Activated CD4-positive, CD25-positive, alpha-beta regulatory T cell treated with anti-CD3 and anti-CD28 coated beads, Interleukin-2, amount 50 U/mL, for 16 hours (primary cell): Measurements from ENCODE around the gene FOXP1.

ENCODE experiments used
- DNase-seq: peaks from one replicate; pipeline ENCODE4 v3.0.0-alpha.2; 2020; ENCODE audit warnings: low read depth, low spot score

The FOXP1 gene

DNA sequence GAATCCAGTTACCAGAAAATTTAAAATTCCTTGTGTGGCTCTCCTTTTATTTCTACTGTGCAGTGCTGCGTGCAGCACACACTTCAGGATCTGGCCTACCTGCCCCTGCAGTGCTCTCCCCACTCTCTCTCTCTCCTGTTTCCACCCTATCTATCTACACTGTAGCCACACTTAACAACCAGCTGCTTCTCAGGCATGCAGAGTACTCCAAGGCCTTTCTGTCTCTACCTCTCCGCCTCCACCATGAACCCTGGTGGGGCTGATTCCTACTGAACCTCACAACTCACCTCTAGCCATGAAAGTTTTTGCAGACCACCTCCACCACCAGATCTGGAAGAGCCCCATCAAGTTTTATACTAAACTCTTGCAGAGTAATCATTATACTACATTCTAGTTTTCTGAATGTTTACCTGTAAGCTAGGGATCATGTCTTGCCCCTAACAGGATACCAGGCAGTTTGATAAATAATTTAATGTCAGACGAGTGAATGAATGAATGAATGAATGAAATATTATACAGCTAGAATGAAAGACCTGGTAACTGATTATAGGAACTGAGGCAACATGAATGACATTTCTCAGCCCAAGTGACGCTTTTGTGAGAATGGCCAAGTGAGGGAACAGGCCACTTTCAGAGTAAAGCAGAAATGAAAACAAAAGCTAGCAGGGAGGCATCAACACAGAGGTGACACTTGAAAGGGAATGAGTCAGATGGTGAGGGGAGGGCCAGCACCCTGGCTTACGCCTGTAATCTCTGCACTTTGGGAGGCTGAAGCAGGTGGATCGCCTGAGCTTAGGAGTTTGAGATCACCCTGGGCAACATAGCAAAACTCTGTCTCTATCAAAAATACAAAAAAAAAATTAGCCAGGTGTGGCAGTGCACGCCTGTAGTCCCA is 363.5 kb downstream of the FOXP1 start:
- peak; percentile 11 for DNase-seq

DNA sequence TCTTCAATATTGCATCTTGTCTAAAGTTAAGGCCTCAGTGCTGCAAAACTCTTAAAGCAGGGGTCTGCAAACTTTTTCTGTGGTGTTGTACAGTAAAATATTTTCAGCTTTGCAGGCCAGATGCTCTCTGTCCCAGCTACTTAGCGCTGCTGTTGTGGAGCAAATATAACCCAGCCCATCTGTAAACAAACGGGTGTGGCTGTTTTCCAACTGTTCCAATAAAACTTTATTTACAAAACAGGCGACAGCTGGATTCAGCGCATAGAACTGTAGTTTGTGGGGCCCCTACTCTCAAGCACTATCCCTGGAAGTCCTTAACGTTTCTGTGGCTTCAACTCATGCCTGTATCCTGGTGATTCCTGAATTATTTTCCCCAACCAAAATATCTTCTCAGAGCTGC is 365.0 kb downstream of the FOXP1 start:
- no peak for DNase-seq

DNA sequence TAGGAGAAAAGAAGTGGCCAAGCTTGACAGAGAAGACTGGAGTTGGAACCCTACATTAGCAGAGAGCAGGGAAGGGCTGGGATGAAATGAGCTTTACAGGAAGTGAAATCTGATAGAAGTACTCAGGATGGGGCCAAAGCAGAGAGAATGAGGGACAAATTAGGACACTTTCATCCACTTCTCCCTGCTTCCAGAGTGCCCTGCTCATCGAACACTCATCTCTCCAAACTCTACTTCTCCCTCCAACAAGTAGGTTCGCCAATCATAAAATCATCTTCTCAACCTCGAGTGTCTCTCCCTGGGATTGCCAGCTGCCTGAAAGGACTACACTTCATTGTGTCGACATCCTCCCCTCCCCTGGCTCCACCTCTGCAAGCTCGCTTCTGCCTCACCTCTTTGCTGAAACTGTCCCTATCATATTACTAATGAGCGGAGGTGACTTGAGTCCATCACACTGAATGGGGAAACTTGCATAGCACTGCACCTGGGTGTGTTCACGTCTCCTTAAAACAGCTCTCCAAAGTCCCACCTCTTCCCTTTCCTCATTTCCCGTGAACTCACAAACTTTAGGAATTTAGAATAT is 365.8 kb downstream of the FOXP1 start:
- DNase-seq, result no peak

DNA sequence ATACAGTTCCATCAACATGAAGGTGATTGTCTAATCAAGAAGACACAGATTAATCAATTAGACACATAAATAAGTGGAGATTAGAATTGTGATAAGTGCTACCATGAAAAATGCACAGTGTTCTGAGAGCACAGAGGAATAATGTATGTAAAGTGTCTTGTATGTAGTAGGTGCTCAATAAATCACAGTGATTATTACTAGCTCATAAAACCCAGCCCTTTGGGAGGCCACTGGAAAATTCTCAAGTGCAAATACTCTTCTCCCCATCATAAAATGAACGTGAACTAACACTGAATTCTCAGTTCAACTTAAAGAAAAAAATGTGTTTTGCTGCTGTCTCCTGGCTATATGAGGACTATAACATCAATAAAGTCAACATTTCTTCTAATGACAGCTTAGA is 368.2 kb downstream of the FOXP1 start:
- no peak for DNase-seq

DNA sequence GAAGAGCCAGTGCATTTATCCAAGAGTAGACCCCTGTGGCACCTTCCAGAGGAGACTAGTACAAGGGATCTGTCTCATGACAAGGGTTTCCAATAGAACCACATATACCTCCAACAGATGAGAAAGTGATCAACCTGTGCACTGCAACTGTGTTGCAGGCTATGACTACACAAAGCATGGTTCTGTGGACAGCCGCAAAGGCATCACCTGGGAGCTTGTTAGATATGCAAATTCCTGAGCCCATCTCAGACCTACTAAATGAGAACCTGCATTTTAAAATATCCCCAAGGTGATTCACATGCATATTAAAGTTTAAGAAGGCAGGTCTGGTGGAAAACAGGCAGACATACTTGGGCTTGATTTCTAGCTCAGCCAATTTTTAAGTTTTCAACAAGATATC is 368.7 kb downstream of the FOXP1 start:
- no peak for DNase-seq

DNA sequence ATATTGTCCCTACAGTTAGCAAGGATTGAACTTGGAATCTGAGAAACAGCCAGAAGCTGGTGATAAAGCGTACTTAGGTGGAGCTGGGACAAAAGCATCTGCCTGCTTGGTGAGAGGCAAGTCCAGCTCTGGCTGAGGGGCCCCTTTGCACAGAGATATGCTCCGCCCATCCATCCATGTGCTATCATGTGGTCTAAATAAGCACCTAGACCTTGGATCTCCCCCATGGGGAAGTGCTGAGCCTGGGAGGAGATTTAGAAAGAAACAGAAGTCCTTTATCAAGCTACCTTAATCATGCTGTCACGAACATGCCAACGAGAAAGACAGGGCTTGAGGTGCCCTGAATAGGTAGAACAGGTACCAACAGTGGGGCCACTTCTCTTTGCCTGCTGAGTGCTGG is 369.5 kb downstream of the FOXP1 start:
- DNase-seq, result no peak

DNA sequence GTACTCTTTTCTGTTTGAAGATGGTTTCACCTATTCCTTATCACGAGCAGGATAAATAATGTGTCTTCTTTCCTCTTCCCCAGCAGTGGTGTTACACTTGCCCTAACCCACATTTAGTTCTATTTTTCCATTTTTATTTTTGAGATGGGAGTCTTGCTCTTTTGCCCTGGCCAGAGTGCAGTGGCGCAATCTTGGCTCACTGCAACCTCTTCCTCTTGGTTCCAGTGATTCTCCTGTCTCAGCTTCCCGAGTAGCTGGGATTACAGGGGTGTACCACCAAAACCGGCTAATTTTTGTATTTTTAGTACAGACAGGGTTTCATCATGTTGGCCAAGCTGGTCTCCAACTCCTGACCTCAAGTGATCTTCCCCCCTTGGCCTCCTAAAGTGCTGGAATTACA is 372.4 kb downstream of the FOXP1 start:
- DNase-seq, result no peak

DNA sequence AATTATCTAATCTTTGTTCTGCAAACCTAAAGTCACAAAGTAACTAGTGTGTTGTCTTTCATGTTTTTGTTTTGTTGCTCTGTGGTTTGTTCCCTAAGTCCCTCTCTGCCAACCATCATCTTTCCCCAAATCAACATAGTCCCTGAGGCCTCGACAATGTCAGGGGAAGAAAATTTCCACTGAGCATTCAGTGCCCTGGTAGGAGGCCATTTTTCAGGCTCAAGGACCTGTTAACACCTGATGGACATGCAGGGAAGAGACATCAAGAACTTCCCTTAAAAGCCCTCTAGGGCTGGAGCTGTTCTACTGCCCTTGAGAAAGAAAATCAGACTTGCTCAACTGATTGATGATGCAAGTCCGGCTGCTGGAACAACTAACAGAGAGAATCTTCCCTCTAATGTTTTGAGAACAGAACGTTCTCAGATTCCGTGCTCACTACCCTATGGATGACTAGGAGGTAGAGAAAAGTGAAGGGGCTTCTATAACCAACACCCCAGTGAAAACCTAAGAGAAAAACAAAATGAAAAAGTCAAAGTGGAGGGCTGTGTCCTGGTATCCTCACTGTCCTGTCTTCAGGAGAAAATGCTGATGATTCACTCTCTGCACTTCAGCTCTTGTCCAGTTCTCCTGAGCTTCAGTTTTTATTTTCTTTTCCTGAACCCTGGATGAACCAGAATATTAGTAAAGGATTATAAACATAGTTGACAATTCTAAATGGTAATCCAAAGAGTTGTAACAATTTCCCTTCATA is 373.1 kb downstream of the FOXP1 start:
- no peak for DNase-seq

DNA sequence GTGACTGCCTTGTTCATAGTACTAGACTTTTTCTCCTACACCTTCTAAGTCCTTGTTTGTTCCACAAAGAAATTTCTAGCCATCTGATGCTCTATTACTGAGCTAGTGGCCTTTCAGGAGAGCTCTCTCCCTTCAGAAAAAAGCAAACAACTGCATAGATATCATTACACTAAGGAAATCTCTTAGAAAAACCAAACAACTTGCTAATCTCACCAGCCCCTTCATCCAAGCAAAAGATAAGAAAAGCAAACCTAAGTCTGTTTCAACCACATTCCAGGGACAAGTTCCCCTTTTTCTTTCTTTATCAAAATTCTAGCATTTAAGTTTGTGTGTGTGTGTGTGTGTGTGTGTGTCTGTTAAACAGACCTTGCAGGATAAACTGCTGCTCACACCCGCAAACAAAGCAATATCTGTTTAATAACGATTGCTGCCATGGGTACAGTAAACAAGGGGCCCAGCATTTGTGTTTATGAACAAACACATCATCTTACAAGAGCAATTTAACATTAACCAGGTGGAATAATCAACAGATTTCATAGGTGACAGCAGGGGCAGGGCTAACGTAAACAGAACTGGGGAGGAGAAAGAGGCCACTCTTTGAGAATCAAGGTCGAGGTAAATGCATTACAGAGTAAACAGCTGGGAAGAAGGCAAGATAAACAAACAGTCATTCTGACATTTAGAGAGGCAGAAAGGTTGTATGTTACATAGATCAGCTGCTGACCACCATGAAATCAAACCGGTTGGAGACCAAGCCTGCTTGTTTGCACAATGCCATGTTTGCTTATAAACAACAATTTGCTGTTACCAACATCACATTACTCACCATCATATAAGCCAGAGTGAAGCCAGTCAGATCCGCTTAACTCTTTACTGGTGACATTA is 375.1 kb downstream of the FOXP1 start:
- DNase-seq, result no peak

DNA sequence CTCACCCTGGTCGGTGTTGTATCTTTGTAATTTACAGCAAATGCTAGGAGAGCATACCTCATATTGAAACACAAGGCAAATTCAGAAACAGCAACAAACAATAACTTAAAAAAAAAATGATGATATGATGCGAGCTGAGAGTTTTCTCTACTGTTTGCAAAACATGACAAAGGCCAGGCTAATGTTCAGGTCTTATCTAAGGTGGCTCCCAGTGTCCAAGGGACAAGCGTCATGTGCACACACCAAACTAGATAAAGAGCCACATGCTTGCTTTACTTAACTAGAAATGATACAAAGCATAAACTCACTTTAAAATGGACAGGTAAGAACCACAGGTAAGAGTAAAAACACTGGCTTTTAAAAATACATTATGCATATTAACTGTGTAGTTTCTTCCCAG is 375.9 kb downstream of the FOXP1 start:
- no peak for DNase-seq

DNA sequence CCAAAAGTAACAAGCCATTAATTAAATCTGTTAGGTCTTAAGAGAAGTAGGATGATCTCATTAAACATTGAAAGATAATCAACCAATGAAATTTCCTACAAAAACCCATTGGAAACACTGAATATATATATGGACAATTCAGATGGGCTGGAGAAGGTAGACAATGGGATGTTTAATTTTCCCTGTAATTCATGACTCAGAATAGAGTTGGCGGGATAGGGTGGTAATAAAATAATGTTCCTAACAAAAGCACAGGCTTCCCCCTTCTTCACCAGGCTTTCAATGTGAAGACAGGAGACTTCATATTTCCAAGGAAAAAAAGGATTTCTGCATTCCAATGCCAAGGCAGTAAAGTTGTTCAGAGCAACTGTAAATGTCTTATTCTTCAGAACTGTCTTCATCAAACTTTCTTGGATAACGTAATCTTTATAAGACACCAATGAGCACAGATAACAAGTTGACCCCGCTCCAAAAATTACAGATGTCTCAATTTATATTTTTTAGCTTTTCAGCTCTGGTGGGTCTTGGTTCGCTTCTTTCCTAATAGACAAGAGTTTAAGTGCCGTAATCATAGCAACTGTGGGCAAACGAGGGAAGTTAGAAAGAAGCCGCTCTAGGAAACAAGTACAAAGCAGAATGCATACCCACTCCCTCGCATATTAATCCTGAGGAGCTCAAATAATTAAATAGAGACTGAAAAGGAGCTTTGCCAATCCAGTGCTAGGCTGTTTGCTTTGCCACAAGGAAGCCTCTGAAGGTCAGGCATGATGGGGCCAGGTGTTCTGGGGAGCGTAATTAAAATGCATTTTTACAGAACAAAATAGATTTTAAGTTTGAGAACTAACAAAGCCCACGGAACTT is 377.0 kb downstream of the FOXP1 start:
- no peak for DNase-seq

DNA sequence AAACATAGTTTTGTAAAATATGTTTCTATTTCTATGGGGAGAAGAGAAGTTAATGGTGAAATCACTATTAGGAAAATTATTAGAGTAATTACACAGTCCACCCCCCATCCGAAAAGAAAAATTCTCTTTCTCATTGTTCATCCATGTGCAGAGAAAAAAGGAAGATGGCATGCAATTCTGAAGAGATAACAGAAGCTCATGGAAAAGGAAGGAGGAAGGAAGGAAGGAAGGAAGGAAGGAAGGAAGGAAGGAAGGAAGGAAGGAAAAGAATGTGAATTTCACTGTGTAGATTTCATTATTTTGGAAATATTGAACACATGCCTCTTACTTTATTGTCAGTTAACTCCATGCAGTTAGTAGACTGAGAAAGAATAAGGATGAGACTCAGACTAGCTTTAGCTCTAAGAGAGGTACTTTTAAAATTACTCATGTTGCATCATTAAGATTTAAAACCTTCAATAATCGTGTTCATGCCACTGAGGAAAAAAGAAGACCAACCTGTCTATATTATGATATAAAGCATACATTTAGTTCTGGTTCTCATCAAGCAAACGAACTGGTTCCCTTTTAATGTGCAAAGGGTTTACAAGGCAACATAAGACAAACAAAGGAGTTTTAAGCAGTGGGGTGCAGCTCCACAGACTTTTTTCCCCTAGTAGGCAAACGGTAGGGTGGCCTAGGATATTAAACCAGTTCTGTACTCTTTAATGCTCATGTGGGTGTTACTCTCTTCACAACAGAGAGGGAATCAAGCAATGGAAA is 379.6 kb downstream of the FOXP1 start:
- DNase-seq, result no peak

DNA sequence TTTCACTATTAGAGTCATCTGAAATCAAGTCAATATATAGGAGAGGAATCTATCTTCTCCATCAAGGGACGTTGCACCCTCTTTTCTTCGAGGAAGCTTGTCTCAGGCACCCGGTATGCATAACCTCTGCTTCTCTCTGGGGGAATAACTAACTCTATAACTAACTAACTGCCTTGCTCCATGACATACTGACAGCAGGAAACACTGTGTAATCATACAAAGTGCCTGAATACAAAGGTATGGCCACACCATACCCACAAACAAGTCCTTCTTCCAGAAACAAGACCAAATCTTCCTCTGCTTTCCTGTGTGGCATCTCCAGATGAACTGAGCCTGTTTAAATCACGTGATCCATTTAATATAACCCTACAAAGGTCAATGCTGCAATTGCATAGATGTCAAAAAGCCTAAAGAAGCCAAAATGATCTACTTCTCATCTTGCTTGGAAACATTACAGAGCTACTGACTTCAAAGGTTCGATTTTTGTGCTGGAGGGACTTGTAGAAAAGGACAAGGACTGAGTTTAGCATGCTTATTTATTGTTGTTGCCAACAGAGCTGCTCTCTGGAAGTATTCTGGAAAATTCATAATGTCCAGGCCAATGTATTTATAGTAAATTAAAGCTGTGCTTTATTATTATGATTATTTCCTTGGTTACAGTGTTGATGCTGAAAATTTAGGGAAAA is 380.5 kb downstream of the FOXP1 start:
- DNase-seq, result no peak

DNA sequence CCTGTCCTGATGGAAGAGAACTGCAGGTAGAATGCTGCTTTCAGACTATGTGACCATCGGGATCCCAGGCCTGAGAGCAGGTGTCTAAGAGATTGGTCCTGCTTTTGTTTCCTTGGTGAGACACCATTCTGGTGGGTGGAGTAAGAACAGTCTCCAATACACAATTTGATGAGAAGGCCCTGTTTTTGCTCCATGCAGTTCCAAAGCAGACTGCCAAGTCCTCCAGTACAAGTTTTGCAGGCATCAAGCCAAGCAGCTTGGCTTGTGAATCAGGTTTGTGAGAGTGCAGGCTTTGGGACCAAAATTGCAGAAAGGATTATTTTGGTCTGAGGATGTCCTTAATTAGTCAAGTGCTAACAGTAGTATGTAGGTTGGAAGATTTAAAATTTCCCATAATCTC is 381.6 kb downstream of the FOXP1 start:
- no peak for DNase-seq

DNA sequence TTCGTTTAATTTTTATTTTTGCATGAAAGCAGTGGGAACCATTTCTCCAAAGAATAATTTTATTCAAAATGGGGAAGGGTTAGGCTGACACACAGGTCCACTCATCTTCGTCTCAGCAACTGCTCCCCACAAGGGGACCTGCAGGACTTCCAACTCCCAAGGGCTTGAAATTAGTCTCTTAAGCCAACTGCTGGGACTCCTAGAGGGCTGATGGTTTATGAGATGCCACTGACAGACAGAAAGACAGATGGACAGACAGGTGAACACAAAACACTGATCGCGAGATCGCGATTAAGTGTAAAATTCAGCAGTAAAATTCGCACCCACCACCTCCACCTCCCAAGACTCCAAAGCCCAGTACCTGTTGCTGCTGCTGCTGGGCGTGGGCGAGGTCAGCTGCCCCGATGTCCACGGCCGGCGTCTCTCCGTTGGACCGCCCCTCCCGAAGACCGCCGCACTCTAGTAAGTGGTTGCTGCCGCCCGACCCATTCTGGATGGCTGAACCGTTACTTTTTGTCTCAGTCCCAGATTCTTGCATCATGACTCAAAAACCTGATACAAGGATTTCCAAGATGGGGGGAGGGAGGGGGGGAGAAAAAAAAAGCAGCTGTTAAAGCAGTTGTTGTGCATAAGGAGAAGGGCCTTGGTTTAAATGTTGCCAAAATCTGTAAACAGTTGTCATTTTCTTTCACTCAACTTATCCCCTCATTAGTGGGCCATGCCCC is 385.5 kb downstream of the FOXP1 start:
- no peak for DNase-seq

DNA sequence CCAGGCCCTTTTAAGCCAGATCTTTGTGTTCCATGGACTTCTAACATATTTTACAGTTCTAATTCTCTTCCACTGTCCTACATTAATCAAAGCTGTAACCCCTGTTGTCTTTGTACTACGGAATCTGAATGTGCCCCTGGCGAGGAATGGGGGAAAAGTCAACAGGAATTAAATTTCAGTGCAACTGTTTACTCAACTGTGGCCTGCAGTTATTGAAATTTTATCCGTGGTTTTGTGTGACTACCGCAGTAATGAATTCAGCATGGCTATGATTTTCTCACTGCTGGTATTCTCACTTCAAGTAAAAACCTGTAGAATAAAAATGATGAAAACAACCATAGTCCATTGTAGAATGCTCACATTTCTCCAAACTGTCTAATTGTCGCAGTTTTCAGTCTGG is 388.0 kb downstream of the FOXP1 start:
- no peak for DNase-seq

DNA sequence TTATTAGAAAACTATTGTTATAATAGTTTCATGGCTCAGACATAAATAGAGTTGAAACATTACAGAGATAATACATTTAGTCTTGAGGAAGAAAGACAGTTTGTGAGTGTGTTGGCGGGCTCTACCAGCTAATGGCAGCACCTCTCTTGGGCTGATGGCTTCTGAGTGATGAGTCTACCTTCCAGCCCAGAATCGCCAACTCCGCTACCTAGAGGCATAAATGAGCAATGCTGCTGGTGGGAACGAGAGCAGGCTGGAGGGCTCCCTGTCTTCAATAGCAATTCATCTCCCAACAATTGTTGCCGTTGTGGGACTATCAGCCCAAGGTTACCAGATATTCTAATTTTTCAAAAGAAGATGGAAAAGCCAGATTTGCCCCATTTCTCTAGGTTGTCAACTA is 388.7 kb downstream of the FOXP1 start:
- no peak for DNase-seq

DNA sequence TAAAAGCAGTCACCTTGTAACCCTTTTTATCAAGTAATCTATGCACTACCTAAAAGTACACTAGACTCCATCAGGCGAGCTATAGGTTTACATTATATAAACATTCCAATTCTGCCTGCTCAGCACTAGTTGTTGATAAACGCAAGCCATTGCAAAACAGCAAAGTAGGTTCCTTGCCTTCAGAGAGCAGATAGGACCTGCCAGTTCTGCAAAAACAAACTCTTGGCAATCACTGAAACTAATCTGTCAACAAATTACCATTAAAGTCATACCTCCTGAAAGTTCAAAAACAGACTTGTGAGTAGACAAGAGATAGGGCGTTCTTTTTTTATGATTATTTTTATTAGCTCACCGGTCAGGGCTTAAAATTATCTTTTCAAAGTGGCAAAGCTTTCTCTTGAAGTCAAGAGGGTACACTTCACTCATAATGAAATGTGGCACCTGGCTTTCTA is 392.5 kb downstream of the FOXP1 start:
- no peak for DNase-seq

DNA sequence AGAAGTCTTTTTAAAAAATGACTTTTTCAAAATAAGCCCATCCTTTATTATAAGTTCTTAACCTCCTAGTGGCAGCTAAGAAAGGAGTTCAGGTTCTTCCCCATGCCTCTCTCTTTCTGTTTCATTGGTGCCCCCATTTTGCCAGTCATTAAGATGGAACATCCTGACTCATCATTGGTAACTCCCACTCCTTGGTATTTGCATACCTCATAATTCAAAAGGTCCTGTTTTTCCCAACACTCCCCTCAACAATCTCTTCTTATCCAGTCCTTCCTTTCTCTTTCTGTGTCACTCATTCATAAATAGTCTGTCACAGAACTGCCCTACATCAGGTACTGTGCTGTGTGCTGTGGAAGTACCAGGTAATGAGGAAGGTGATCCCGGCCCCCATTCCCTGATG is 394.0 kb downstream of the FOXP1 start:
- no peak for DNase-seq
